ENCODE data around the gene FAM219A.
"Not testable (repeated sequence)": the region's sequence is repeated elsewhere in the genome, so short reads cannot be mapped to it uniquely, and the experiment has no call there.

FAM219A gene

DNA sequence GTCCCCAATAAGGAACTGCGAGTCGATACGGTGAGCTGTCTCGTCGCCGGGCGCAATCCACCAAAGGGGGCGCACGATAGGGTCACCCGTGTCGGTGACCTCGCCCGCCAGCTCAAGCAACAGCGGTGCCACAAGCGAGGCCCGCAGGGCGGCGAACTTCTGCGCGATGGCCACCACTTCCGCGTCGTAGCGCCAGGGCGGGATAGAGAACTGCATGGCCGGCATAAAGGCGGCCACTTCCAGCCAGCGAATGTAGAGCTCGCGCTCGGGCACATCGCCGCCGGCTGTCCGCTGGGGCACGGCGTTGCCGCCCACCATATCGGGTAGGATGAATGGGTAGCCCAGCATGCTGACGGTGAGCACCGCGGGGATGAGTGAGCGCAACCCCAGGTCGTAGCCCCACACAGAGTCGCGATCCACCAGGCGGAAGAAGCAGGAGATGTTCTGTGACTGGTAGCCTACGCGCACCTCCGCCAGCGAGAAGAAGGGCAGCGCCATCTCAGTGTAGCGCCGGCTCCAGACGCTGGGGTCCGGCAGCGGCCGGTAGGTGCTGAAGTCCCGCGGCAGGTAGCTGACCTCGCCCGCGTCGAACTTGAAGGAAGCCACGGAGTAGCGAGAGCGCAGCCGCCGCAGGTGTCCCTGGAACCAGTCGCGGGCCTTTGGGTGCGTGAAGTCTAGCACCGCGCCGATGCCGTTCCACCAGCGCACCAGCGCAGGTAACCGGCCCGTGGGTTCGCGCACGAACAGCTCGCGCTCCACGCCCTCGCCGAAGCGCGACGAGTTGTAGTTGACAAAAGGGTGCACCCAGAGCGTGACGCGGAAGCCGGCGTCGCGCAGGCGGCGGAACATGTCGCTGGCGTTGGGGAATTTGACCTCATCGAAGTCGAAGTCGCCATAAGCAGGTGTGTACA lies 87.1 kb downstream of the FAM219A start:
- TF ChIP-seq, protein P1, sequence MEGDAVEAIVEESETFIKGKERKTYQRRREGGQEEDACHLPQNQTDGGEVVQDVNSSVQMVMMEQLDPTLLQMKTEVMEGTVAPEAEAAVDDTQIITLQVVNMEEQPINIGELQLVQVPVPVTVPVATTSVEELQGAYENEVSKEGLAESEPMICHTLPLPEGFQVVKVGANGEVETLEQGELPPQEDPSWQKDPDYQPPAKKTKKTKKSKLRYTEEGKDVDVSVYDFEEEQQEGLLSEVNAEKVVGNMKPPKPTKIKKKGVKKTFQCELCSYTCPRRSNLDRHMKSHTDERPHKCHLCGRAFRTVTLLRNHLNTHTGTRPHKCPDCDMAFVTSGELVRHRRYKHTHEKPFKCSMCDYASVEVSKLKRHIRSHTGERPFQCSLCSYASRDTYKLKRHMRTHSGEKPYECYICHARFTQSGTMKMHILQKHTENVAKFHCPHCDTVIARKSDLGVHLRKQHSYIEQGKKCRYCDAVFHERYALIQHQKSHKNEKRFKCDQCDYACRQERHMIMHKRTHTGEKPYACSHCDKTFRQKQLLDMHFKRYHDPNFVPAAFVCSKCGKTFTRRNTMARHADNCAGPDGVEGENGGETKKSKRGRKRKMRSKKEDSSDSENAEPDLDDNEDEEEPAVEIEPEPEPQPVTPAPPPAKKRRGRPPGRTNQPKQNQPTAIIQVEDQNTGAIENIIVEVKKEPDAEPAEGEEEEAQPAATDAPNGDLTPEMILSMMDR (IDR thresholded peaks at IDR 0.05) = no peak
- H3K36me3 Mint-ChIP-seq (ENCODE audit: low read depth) = peaks cover 55% of the 10 kb centered on the region
- peaks cover 47% of the 10 kb centered on the region for H3K9me3 Mint-ChIP-seq
- H3K27ac Mint-ChIP-seq = no peak overlapping the region
- H3K4me1 Mint-ChIP-seq = peaks cover 30% of the 10 kb centered on the region
- no peak overlapping the region for H3K4me3 Mint-ChIP-seq
- no peak for DNase-seq
- peaks cover 17% of the 10 kb centered on the region for H3K27me3 Mint-ChIP-seq (ENCODE audit: low read depth, poor library complexity)

DNA sequence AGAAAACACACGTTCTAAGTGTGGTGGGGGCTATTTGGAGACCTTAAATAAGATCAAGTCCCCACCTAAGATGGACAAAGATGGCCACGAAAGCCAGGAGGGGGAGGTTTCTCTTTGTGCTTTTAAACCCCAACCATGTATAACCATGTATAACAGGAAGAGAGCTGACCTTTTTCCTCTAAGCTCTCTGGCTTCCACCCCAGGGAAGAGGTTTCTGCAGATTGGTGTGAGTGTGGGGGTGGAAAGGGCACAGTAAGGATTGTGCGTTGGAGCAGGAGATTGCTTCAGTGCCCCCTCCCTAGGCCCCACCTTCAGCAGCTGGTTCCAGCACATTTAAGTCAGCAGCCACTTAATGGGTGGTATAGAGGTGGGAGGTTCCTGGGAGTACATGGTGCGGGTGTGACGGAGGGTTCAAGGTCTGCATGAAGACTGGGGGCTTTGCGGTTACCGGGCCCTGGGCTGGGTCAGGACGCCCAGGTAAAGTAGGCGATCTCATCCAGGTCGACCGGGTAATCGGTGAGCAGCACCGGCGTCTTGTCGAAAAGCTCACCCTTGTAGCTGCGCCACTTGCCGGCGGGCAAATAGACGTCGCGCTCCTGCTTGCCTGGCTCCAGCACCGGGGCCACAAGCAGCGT lies 87.9 kb downstream of the FAM219A start:
- TF ChIP-seq, protein P1 (IDR thresholded peaks at IDR 0.05) = no peak
- no peak overlapping the region for H3K4me3 Mint-ChIP-seq
- H3K9me3 Mint-ChIP-seq = peaks cover 47% of the 10 kb centered on the region
- H3K4me1 Mint-ChIP-seq = peaks cover 22% of the 10 kb centered on the region
- H3K36me3 Mint-ChIP-seq (ENCODE audit: low read depth) = peaks cover 55% of the 10 kb centered on the region
- peaks cover 10% of the 10 kb centered on the region for H3K27me3 Mint-ChIP-seq (ENCODE audit: low read depth, poor library complexity)
- no peak for DNase-seq
- H3K27ac Mint-ChIP-seq = no peak overlapping the region

DNA sequence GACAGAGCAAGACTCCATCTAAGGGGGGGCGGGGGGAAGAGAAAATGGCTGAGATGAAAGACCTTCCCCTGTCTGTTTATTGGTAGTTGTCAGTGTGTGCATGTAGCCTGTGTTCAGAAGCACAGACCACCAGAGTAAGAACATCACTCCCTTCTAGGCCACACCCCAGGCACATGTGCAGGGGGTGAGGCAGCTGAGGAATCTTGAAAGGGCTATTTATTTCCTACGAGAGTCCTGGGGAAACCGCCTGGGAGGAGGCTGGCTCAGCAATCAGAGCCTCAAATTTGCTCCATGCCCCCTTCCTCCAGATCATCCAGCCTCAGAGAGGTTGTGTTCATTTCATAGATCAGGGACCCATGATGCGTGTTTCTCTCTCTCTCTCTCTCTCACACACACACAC lies 88.7 kb downstream of the FAM219A start:
- peaks cover 47% of the 10 kb centered on the region for H3K9me3 Mint-ChIP-seq
- no peak for DNase-seq
- TF ChIP-seq, protein P1 (IDR thresholded peaks at IDR 0.05) = no peak
- H3K27ac Mint-ChIP-seq = no peak overlapping the region
- H3K36me3 Mint-ChIP-seq (ENCODE audit: low read depth) = peaks cover 55% of the 10 kb centered on the region
- peaks cover 10% of the 10 kb centered on the region for H3K27me3 Mint-ChIP-seq (ENCODE audit: low read depth, poor library complexity)
- no peak overlapping the region for H3K4me3 Mint-ChIP-seq
- peaks cover 14% of the 10 kb centered on the region for H3K4me1 Mint-ChIP-seq

DNA sequence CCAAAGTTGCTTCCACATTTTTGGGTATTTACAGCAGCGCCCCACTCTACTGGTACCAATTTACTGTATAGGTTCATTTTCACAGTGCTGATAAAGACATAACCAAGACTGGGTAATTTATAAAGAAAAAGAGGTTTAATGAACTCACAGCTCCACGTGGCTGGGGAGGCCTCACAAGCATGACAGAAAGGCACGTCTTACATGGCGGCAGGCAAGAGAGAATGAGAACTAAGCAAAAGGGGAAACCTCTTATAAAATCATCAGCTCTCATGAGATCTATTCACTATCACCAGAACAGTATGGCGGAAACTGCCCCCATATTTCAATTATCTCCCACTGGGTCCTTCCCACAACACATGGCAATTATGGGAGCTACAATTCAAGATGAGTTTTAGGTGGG lies 89.6 kb downstream of the FAM219A start:
- Mint-ChIP-seq H3K9me3 (peaks cover 44% of the 10 kb centered on the region), H3K36me3 (ENCODE audit: low read depth) (peaks cover 49% of the 10 kb centered on the region), H3K4me1 (peaks cover 16% of the 10 kb centered on the region)
- H3K27me3 Mint-ChIP-seq (ENCODE audit: low read depth, poor library complexity); H3K4me3 Mint-ChIP-seq; H3K27ac Mint-ChIP-seq; DNase-seq: not testable (repeated sequence)

DNA sequence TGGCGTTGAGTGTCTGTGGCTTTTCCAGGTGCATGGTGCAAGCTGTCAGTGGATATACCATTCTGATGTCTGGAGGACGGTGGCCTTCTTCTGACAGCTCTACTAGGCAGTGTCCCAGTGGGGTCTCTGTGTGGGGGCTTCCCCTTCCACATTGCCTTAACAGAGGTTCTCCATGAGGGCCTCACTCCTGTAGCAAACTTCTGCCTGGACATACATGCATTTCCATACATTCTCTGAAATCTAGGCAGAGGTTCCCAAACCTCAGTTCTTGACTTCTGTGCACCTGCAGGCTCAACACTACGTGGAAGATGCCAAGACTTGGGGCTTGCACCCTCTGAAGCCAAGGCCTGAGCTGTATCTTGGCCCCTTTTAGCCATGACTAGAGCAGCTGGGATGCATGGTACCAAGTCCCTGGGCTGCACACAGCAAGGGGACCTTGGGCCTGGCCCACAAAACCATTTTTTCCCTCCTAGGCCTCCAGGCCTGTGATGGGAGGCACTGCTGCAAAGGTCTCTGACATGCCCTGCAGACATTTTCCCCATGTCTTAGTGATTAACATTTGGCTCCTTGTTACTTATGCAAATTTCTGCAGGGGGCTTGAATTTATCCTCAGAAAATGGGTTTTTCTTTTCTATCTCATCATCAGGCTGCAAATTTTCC lies 90.5 kb downstream of the FAM219A start:
- H3K9me3 Mint-ChIP-seq = peaks cover 42% of the 10 kb centered on the region
- not testable (repeated sequence) for H3K4me3 Mint-ChIP-seq, DNase-seq, H3K27ac Mint-ChIP-seq
- H3K36me3 Mint-ChIP-seq (ENCODE audit: low read depth) = peaks cover 47% of the 10 kb centered on the region
- peaks cover 12% of the 10 kb centered on the region for H3K27me3 Mint-ChIP-seq (ENCODE audit: low read depth, poor library complexity)
- peaks cover 24% of the 10 kb centered on the region for H3K4me1 Mint-ChIP-seq

DNA sequence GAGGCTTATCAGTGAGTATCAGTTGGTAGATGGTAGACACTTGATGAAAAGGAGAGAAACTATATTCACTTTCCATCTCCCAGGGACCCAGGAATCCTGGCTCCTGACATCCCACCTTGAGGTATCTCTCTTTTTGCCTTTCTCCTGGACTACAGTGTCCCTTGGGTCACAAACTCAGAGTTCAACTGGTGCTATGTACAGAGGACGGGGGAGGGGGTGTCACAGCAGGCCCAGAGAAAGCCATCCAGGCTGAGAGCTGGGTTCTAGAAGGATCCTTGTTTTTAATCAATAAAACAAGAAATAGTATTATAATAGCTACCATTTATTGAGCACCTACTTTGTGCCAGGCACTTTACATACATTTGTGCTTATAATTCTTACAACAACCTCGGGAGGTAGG lies 92.0 kb downstream of the FAM219A start:
- Mint-ChIP-seq H3K27me3 (ENCODE audit: low read depth, poor library complexity) (peaks cover 17% of the 10 kb centered on the region), H3K27ac (no peak overlapping the region), H3K4me1 (peaks cover 29% of the 10 kb centered on the region), H3K9me3 (peaks cover 40% of the 10 kb centered on the region), H3K36me3 (ENCODE audit: low read depth) (peaks cover 38% of the 10 kb centered on the region), H3K4me3 (no peak overlapping the region)
- no peak for DNase-seq
- TF ChIP-seq, protein P1 (IDR thresholded peaks at IDR 0.05) = no peak
